Measurements from ENCODE around the gene CNTLN. TPM values are rescaled to one million over a fixed set of nuclear protein-coding genes. Genes with fewer than 3 reads are reported as not detected.
"Not testable (repeated sequence)": the region's sequence is repeated elsewhere in the genome, so short reads cannot be mapped to it uniquely, and the experiment has no call there.

Gene CNTLN
- total and polyA plus RNA-seq, 2 experiments from 2014 or later, result 17.7 to 21.8 TPM

DNA sequence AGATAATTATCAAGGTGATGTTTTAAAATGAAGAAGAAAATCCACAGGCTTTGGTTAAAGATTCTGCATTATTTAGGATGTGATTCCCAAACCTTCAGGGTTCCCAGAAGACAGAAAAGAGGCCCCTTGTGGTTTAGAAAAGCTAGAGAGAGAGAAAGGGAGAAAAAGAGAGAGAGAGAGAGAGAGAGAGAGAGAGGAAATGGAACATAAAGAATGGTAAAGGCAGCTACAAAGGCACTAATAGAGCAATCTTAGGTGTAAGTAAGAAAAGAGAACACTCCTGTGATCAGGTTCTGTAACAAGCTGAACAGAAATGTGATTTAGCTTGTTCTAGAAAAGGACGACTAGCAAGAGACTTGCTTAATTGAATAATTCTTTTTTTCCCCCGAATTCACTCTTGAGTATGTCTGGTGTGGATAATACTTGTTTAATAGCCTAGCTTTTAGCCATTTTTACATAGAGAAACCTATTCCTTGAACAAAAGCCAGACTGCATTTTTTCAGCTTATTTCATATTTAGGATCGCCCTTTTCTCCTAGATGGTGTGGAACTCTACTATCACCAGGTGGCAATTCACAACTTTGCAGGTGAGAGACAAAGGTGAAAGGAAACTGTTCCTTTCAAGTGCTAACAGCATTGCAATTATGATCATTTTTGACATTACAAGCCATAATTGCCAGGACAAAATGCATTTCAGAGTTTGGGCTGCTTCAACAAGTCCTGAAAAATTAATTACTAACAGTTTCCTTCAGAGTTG lies 386.4 kb downstream of the CNTLN start:
- Histone ChIP-seq H2AFZ (no peak overlapping the region), H3K79me2 (replicated peaks; ENCODE audit: insufficient read depth) (no peaks in the 10 kb centered on the region), H3K4me3 (no peak overlapping the region), H4K20me1 (replicated peaks; ENCODE audit: insufficient read depth) (no peaks in the 10 kb centered on the region), H3K27ac (ENCODE audit: low read depth) (no peak overlapping the region), H3F3A (replicated peaks; ENCODE audit: low read depth) (no peaks in the 10 kb centered on the region), H3K4me2 (no peak overlapping the region), H3K27me3 (ENCODE audit: insufficient read depth) (no peaks in the 10 kb centered on the region), H3K36me3 (ENCODE audit: insufficient read depth) (no peaks in the 10 kb centered on the region), H3K9me2 (ENCODE audit: insufficient read depth) (no peaks in the 10 kb centered on the region), H3K4me1 (ENCODE audit: insufficient read depth) (peaks cover 19% of the 10 kb centered on the region)
- H3K9me3 Mint-ChIP-seq, result no peaks in the 10 kb centered on the region
- no peak for TF ChIP-seq POLR2AphosphoS5 (IDR thresholded peaks at IDR 0.05; ENCODE audit: low read depth)
- TF ChIP-seq, protein P1, sequence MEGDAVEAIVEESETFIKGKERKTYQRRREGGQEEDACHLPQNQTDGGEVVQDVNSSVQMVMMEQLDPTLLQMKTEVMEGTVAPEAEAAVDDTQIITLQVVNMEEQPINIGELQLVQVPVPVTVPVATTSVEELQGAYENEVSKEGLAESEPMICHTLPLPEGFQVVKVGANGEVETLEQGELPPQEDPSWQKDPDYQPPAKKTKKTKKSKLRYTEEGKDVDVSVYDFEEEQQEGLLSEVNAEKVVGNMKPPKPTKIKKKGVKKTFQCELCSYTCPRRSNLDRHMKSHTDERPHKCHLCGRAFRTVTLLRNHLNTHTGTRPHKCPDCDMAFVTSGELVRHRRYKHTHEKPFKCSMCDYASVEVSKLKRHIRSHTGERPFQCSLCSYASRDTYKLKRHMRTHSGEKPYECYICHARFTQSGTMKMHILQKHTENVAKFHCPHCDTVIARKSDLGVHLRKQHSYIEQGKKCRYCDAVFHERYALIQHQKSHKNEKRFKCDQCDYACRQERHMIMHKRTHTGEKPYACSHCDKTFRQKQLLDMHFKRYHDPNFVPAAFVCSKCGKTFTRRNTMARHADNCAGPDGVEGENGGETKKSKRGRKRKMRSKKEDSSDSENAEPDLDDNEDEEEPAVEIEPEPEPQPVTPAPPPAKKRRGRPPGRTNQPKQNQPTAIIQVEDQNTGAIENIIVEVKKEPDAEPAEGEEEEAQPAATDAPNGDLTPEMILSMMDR (conservative IDR thresholded peaks at IDR 0.05; ENCODE audit: low read depth in 2 of 2), result peak; percentile 49 to 61
- peaks cover 21% of the 10 kb centered on the region for H3K4me1 Mint-ChIP-seq
- no peaks in the 10 kb centered on the region for H3K36me3 Mint-ChIP-seq (ENCODE audit: low read depth)
- H3K4me3 Mint-ChIP-seq, result no peak overlapping the region
- DNase-seq (ENCODE audit: low spot score) (peak; percentile 24), ATAC-seq (0 out of 3 replicates have a peak, but pooled peaks have one; percentile 25)
- H3K27ac Mint-ChIP-seq, result peak overlapping the region; percentile 30; the same call in 1 of the 2 replicates
- no peaks in the 10 kb centered on the region for H3K27me3 Mint-ChIP-seq (ENCODE audit: insufficient read depth, low read depth, poor library complexity)

DNA sequence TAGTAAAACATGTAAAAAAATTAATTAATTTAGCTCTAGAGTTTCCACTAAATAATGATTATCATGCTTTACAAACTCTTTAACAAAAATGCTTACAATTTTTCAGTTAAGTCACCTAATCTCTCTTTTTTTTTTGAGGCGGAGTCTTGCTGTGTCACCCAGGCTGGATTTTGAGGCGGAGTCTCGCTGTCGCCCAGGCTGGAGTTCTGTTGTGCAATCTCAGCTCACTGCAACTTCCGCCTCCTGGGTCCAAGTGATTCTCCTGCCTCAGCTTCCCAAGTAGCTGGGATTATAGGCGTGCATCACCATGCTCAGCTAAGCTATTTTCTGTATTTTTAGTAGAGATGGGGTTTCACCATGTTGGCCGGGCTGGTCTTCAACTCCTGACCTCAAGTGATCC lies 391.9 kb downstream of the CNTLN start:
- H3K36me3 ChIP-seq (ENCODE audit: insufficient read depth); H3K4me2 ChIP-seq; H3K27me3 ChIP-seq (ENCODE audit: insufficient read depth); H3K4me3 Mint-ChIP-seq; H4K20me1 ChIP-seq (replicated peaks; ENCODE audit: insufficient read depth); H3K36me3 Mint-ChIP-seq (ENCODE audit: low read depth); H3K27ac Mint-ChIP-seq; H2AFZ ChIP-seq; DNase-seq (ENCODE audit: low spot score); H3K4me1 Mint-ChIP-seq; H3F3A ChIP-seq (replicated peaks; ENCODE audit: low read depth); H3K27ac ChIP-seq (ENCODE audit: low read depth); H3K27me3 Mint-ChIP-seq (ENCODE audit: insufficient read depth, low read depth, poor library complexity); H3K79me2 ChIP-seq (replicated peaks; ENCODE audit: insufficient read depth); ATAC-seq; H3K4me3 ChIP-seq; H3K9me2 ChIP-seq (ENCODE audit: insufficient read depth); H3K4me1 ChIP-seq (ENCODE audit: insufficient read depth); H3K9me3 Mint-ChIP-seq: not testable (repeated sequence)

DNA sequence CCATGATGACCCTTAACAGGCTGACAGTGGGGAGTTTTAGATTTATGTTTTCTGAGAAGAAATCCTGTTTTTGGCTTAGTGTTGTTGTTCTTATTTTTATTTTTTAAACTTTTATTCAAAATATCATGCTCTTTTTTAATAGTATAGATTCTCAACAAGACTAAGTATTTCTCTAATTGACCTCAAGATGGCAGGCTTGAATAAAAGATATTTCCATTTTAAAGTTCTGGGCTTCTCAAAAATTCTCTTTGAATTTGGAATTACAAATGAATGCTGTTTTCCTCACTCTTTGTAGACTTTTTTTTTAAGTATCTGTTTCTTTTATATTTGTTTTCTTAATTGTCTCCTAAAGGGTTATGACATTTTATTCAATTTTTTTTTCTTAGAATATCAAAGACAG lies 394.0 kb downstream of the CNTLN start:
- no peaks in the 10 kb centered on the region for H3K4me1 ChIP-seq (ENCODE audit: insufficient read depth)
- no peaks in the 10 kb centered on the region for H3K27me3 ChIP-seq (ENCODE audit: insufficient read depth)
- no peak overlapping the region for H3K4me3 ChIP-seq
- H3K27ac ChIP-seq (ENCODE audit: low read depth), result no peak overlapping the region
- DNase-seq (ENCODE audit: low spot score), result peak; percentile 53
- no peak for ATAC-seq
- no peak overlapping the region for H2AFZ ChIP-seq
- no peak overlapping the region for H3K4me3 Mint-ChIP-seq
- H3K27ac Mint-ChIP-seq, result no peak overlapping the region
- H3K9me3 Mint-ChIP-seq, result no peaks in the 10 kb centered on the region
- no peaks in the 10 kb centered on the region for H3K36me3 ChIP-seq (ENCODE audit: insufficient read depth)
- no peaks in the 10 kb centered on the region for H3K9me2 ChIP-seq (ENCODE audit: insufficient read depth)
- no peaks in the 10 kb centered on the region for H4K20me1 ChIP-seq (replicated peaks; ENCODE audit: insufficient read depth)
- H3K4me1 Mint-ChIP-seq, result no peaks in the 10 kb centered on the region
- TF ChIP-seq ZNF331 (CRISPR knock-in tag; IDR thresholded peaks at IDR 0.05; ENCODE audit: low read depth), result no peak
- TF ChIP-seq, protein P1 (conservative IDR thresholded peaks at IDR 0.05; ENCODE audit: low read depth in 2 of 2), result peak in 1 of 2 experiments; percentile 66; a peak in 3 of 4 replicates
- no peaks in the 10 kb centered on the region for H3K27me3 Mint-ChIP-seq (ENCODE audit: insufficient read depth, low read depth, poor library complexity)
- no peaks in the 10 kb centered on the region for H3K79me2 ChIP-seq (replicated peaks; ENCODE audit: insufficient read depth)
- H3K36me3 Mint-ChIP-seq (ENCODE audit: low read depth), result no peaks in the 10 kb centered on the region
- no peak overlapping the region for H3K4me2 ChIP-seq
- H3F3A ChIP-seq (replicated peaks; ENCODE audit: low read depth), result no peaks in the 10 kb centered on the region
